Gastroesophageal sphincter (tissue), 3 donors: ENCODE results near the gene GNB1.

Experiments used
- CTCF ChIP-seq, 4 experiments: fragments of 200-600 bp in 2 of 4; fragments of 450-650 bp in 2 of 4; sonication (generic) in 1 of 4; IDR thresholded peaks; one replicate each; pipeline ENCODE4 v1.5.1; 2017 to 2019; ENCODE audit warnings: antibody characterized with exemption in 4 of 4, mild to moderate bottlenecking in 2 of 4, moderate library complexity in 2 of 4
- POLR2A ChIP-seq, 2 donors: fragments of 450-650 bp; IDR thresholded peaks; one replicate each; pipeline ENCODE4 v1.6.1; 2017; ENCODE audit warnings: antibody characterized with exemption in 2 of 2, mild to moderate bottlenecking in 2 of 2, moderate library complexity in 1 of 2
- POLR2AphosphoS5 ChIP-seq: sonication (generic); formaldehyde crosslinking; IDR thresholded peaks from one replicate; pipeline ENCODE4 v1.6.1; 2017; ENCODE audit warnings: antibody characterized with exemption

GRCh38 chr1:1757422-1758058 lies 133.3 kb downstream of the GNB1 start:
- TF ChIP-seq CTCF (IDR thresholded peaks at IDR 0.05) (no peak), POLR2AphosphoS5 (no peak), POLR2A (IDR thresholded peaks at IDR 0.05) (no peak)
